Activated naive CD4-positive, alpha-beta T cell treated with anti-CD3 and anti-CD28 coated beads for 36 hours (primary cell): ENCODE measurements around the gene PLCL2. TPM values are rescaled to one million over a fixed set of nuclear protein-coding genes. Genes with fewer than 3 reads are reported as not detected.

Experiments used
- CTCF ChIA-PET: fragments of 350-600 bp; sonication (Branson Sonifier 250); formaldehyde crosslinking; loops from one replicate; lab custom pipeline; 2021; ENCODE audit warnings: antibody characterized with exemption; lab: Charles Lee
- DNase-seq: peaks from one replicate; pipeline ENCODE4 v3.0.0-alpha.2; 2020
- H3K27ac Mint-ChIP-seq: one replicate; pipeline ENCODE4 v1.8.0; 2021; ENCODE audit warnings: mild to moderate bottlenecking, mixed read lengths
- H3K27me3 Mint-ChIP-seq: one replicate; pipeline ENCODE4 v1.8.0; 2021; ENCODE audit warnings: low read depth, mixed read lengths
- H3K36me3 Mint-ChIP-seq: one replicate; pipeline ENCODE4 v1.8.0; 2021; ENCODE audit warnings: low read depth, mixed read lengths
- H3K4me1 Mint-ChIP-seq: one replicate; pipeline ENCODE4 v1.8.0; 2021; ENCODE audit warnings: low read depth, mixed read lengths
- H3K4me3 Mint-ChIP-seq: one replicate; pipeline ENCODE4 v1.8.0; 2021; ENCODE audit warnings: mild to moderate bottlenecking, moderate library complexity, mixed read lengths
- H3K9me3 Mint-ChIP-seq: one replicate; pipeline ENCODE4 v1.8.0; 2021; ENCODE audit warnings: mixed read lengths
- intact Hi-C: fragments of 100-400 bp; cut with micrococcal nuclease; formaldehyde crosslinking; loops from one replicate; pipeline ENCODE4 v1.15.1; 2023
- total RNA-seq, 2 experiments: library from RNA; stranded (reverse); gene quantifications; one replicate each; pipeline ENCODE4 v1.2.3, GENCODE V29; 2021

PLCL2 gene
- total RNA-seq, 2 experiments from 2014 or later = 19.9 to 20.5 TPM

GRCh38 chr3:16929311-16929710, 44.6 kb downstream of the PLCL2 start:
- no peak overlapping the region for H3K4me3 Mint-ChIP-seq
- H3K9me3 Mint-ChIP-seq = no peaks in the 10 kb centered on the region
- DNase-seq = no peak
- H3K27me3 Mint-ChIP-seq = no peaks in the 10 kb centered on the region
- CTCF ChIA-PET = no interaction called here
- peaks cover 1% of the 10 kb centered on the region for H3K36me3 Mint-ChIP-seq
- H3K27ac Mint-ChIP-seq = no peak overlapping the region
- intact Hi-C loops = no loop called here
- H3K4me1 Mint-ChIP-seq = peaks cover 81% of the 10 kb centered on the region

- H3K36me3 Mint-ChIP-seq = peaks cover 1% of the 10 kb centered on the region
- CTCF ChIA-PET = no interaction called here
- peak overlapping the region; percentile 16 for H3K27ac Mint-ChIP-seq
- peak overlapping the region; percentile 69 for H3K4me3 Mint-ChIP-seq
- H3K4me1 Mint-ChIP-seq = peaks cover 92% of the 10 kb centered on the region
- no peaks in the 10 kb centered on the region for H3K9me3 Mint-ChIP-seq
- DNase-seq = no peak
- no peaks in the 10 kb centered on the region for H3K27me3 Mint-ChIP-seq
- intact Hi-C loops = loop anchor here (2.0 to 5.0 kb wide), 2 partner anchors 44 to 299 kb away; no protein-coding TSS in a partner anchor
These were observed 48.1 kb downstream of the PLCL2 start for GRCh38 chr3:16932877-16933276.

- H3K9me3 Mint-ChIP-seq = no peaks in the 10 kb centered on the region
- intact Hi-C loops = loop anchor here (5.0 kb wide), 1 partner anchor 98 kb away; no protein-coding TSS in a partner anchor
- H3K27ac Mint-ChIP-seq = no peak overlapping the region
- no peaks in the 10 kb centered on the region for H3K27me3 Mint-ChIP-seq
- DNase-seq = no peak
- peaks cover 1% of the 10 kb centered on the region for H3K36me3 Mint-ChIP-seq
- no peak overlapping the region for H3K4me3 Mint-ChIP-seq
- CTCF ChIA-PET = no interaction called here
- H3K4me1 Mint-ChIP-seq = peaks cover 84% of the 10 kb centered on the region
These were observed 51.0 kb downstream of the PLCL2 start for GRCh38 chr3:16935781-16936180.

GRCh38 chr3:16936233-16936632, 51.5 kb downstream of the PLCL2 start:
- intact Hi-C loops = loop anchor here (5.0 kb wide), 1 partner anchor 99 kb away; no protein-coding TSS in a partner anchor
- Mint-ChIP-seq H3K4me1 (peaks cover 84% of the 10 kb centered on the region), H3K27me3 (no peaks in the 10 kb centered on the region), H3K9me3 (no peaks in the 10 kb centered on the region), H3K36me3 (peaks cover 1% of the 10 kb centered on the region), H3K4me3 (no peak overlapping the region), H3K27ac (no peak overlapping the region)
- CTCF ChIA-PET = no interaction called here
- no peak for DNase-seq

GRCh38 chr3:16936676-16937230, 52.0 kb downstream of the PLCL2 start:
- no peak for DNase-seq
- H3K27me3 Mint-ChIP-seq = no peaks in the 10 kb centered on the region
- peaks cover 1% of the 10 kb centered on the region for H3K36me3 Mint-ChIP-seq
- intact Hi-C loops = loop anchor here (5.0 kb wide), 1 partner anchor 99 kb away; no protein-coding TSS in a partner anchor
- no peaks in the 10 kb centered on the region for H3K9me3 Mint-ChIP-seq
- H3K4me3 Mint-ChIP-seq = no peak overlapping the region
- H3K4me1 Mint-ChIP-seq = peaks cover 87% of the 10 kb centered on the region
- CTCF ChIA-PET = no interaction called here
- no peak overlapping the region for H3K27ac Mint-ChIP-seq

GRCh38 chr3:16937326-16937845, 52.6 kb downstream of the PLCL2 start:
- Mint-ChIP-seq H3K4me3 (no peak overlapping the region), H3K27ac (no peak overlapping the region), H3K4me1 (peaks cover 88% of the 10 kb centered on the region), H3K27me3 (no peaks in the 10 kb centered on the region), H3K36me3 (peaks cover 1% of the 10 kb centered on the region), H3K9me3 (no peaks in the 10 kb centered on the region)
- intact Hi-C loops = loop anchor here (5.0 kb wide), 1 partner anchor 100 kb away; no protein-coding TSS in a partner anchor
- no peak for DNase-seq
- CTCF ChIA-PET = no interaction called here

GRCh38 chr3:16940769-16941700, 56.3 kb downstream of the PLCL2 start:
- CTCF ChIA-PET = interaction anchor here (0.7 kb wide), 1 partner anchor 67 kb away, joined by 3 read pairs; no protein-coding TSS in a partner anchor
- DNase-seq = peak; percentile 11
- intact Hi-C loops = loop anchor here (1.0 kb wide), 1 partner anchor 7 kb away; no protein-coding TSS in a partner anchor
- Mint-ChIP-seq H3K9me3 (peaks cover 2% of the 10 kb centered on the region), H3K27me3 (no peaks in the 10 kb centered on the region), H3K4me1 (peaks cover 73% of the 10 kb centered on the region), H3K4me3 (no peak overlapping the region), H3K27ac (no peak overlapping the region), H3K36me3 (peaks cover 3% of the 10 kb centered on the region)

- intact Hi-C loops = no loop called here
- Mint-ChIP-seq H3K36me3 (peaks cover 3% of the 10 kb centered on the region), H3K27me3 (no peaks in the 10 kb centered on the region), H3K27ac (peak overlapping the region; percentile 62), H3K9me3 (peaks cover 2% of the 10 kb centered on the region), H3K4me3 (no peak overlapping the region), H3K4me1 (peaks cover 59% of the 10 kb centered on the region)
- DNase-seq = no peak
- CTCF ChIA-PET = no interaction called here
These were observed 58.2 kb downstream of the PLCL2 start for GRCh38 chr3:16942955-16943354.

GRCh38 chr3:16943857-16944256, 59.1 kb downstream of the PLCL2 start:
- intact Hi-C loops = no loop called here
- Mint-ChIP-seq H3K27me3 (no peaks in the 10 kb centered on the region), H3K27ac (no peak overlapping the region), H3K4me1 (peaks cover 58% of the 10 kb centered on the region), H3K9me3 (peaks cover 2% of the 10 kb centered on the region), H3K4me3 (no peak overlapping the region), H3K36me3 (peaks cover 3% of the 10 kb centered on the region)
- DNase-seq = no peak
- CTCF ChIA-PET = no interaction called here

- no peaks in the 10 kb centered on the region for H3K27me3 Mint-ChIP-seq
- peaks cover 3% of the 10 kb centered on the region for H3K36me3 Mint-ChIP-seq
- no peak for DNase-seq
- peaks cover 2% of the 10 kb centered on the region for H3K9me3 Mint-ChIP-seq
- H3K4me3 Mint-ChIP-seq = no peak overlapping the region
- CTCF ChIA-PET = no interaction called here
- intact Hi-C loops = no loop called here
- H3K27ac Mint-ChIP-seq = no peak overlapping the region
- H3K4me1 Mint-ChIP-seq = peaks cover 57% of the 10 kb centered on the region
These were observed 59.6 kb downstream of the PLCL2 start for GRCh38 chr3:16944356-16944755.

GRCh38 chr3:16945330-16945729, 60.6 kb downstream of the PLCL2 start:
- intact Hi-C loops = no loop called here
- H3K36me3 Mint-ChIP-seq = peaks cover 3% of the 10 kb centered on the region
- H3K9me3 Mint-ChIP-seq = peaks cover 2% of the 10 kb centered on the region
- no peaks in the 10 kb centered on the region for H3K27me3 Mint-ChIP-seq
- no peak for DNase-seq
- CTCF ChIA-PET = no interaction called here
- H3K4me3 Mint-ChIP-seq = no peak overlapping the region
- no peak overlapping the region for H3K27ac Mint-ChIP-seq
- peaks cover 56% of the 10 kb centered on the region for H3K4me1 Mint-ChIP-seq

- Mint-ChIP-seq H3K9me3 (peaks cover 3% of the 10 kb centered on the region), H3K4me1 (peaks cover 46% of the 10 kb centered on the region), H3K27ac (no peak overlapping the region), H3K36me3 (peaks cover 1% of the 10 kb centered on the region), H3K4me3 (no peak overlapping the region), H3K27me3 (no peaks in the 10 kb centered on the region)
- CTCF ChIA-PET = no interaction called here
- intact Hi-C loops = loop anchor here (5.0 kb wide), 1 partner anchor 52 kb away; no protein-coding TSS in a partner anchor
- DNase-seq = no peak
These were observed 65.5 kb downstream of the PLCL2 start for GRCh38 chr3:16950282-16950681.
